MM.1S (cell line): ENCODE data around the gene ZNF277.

Source experiments
- DNase-seq: peaks from one replicate; pipeline ENCODE4 v3.0.0-alpha.2; 2015
- H2AFZ ChIP-seq: fragments of 300-600 bp; sonication (generic); 2 replicates; pipeline ENCODE4 v1.6.0; 2016; ENCODE audit warnings: antibody characterized with exemption, low read length
- H3F3A ChIP-seq: fragments of 300-600 bp; sonication (generic); 2 replicates; pipeline ENCODE4 v1.6.1; 2016; ENCODE audit warnings: mild to moderate bottlenecking, antibody characterized with exemption, low read length, moderate library complexity, mixed read lengths; ENCODE audit not compliant: insufficient read depth
- H3K27ac ChIP-seq: fragments of 300-600 bp; sonication (generic); 2 replicates; pipeline ENCODE4 v1.5.1; 2016; ENCODE audit warnings: mild to moderate bottlenecking, low read length
- H3K27me3 ChIP-seq: fragments of 300-600 bp; sonication (generic); replicated peaks from 2 replicates; pipeline ENCODE4 v1.6.0; 2016; ENCODE audit warnings: low read length; ENCODE audit not compliant: insufficient read depth
- H3K36me3 ChIP-seq: fragments of 300-600 bp; sonication (generic); replicated peaks from 2 replicates; pipeline ENCODE4 v1.6.1; 2016; ENCODE audit warnings: mild to moderate bottlenecking, low read length, mixed read lengths; ENCODE audit not compliant: insufficient read depth
- H3K4me1 ChIP-seq: fragments of 300-600 bp; sonication (generic); 2 replicates; pipeline ENCODE4 v1.6.1; 2016; ENCODE audit warnings: low read length, mixed read lengths
- H3K4me2 ChIP-seq: fragments of 300-600 bp; sonication (generic); 2 replicates; pipeline ENCODE4 v1.6.0; 2016; ENCODE audit warnings: low read depth, low read length
- H3K4me3 ChIP-seq: fragments of 300-600 bp; sonication (generic); 2 replicates; pipeline ENCODE4 v1.5.1; 2016; ENCODE audit warnings: low read length, mixed read lengths
- H3K79me2 ChIP-seq: fragments of 300-600 bp; sonication (generic); 2 replicates; pipeline ENCODE4 v1.6.1; 2016; ENCODE audit warnings: mixed run types, low read length, mixed read lengths
- H3K9ac ChIP-seq: fragments of 300-600 bp; sonication (generic); 2 replicates; pipeline ENCODE4 v1.6.1; 2016; ENCODE audit warnings: low read length, mixed read lengths
- H3K9me2 ChIP-seq: fragments of 300-600 bp; sonication (generic); replicated peaks from 2 replicates; pipeline ENCODE4 v1.6.1; 2016; ENCODE audit warnings: mild to moderate bottlenecking, low read length, mixed read lengths; ENCODE audit not compliant: insufficient read depth
- H3K9me3 ChIP-seq: fragments of 300-600 bp; sonication (generic); replicated peaks from 2 replicates; pipeline ENCODE4 v1.6.1; 2016; ENCODE audit warnings: mild to moderate bottlenecking, low read length, mixed read lengths; ENCODE audit not compliant: insufficient read depth
- H4K20me1 ChIP-seq: fragments of 300-600 bp; sonication (generic); 2 replicates; pipeline ENCODE4 v1.6.1; 2016; ENCODE audit warnings: mild to moderate bottlenecking, low read length, moderate library complexity, mixed read lengths; ENCODE audit not compliant: insufficient read depth
- CTCF ChIP-seq: fragments of 300-600 bp; sonication (generic); IDR thresholded peaks from 2 replicates; pipeline ENCODE4 v1.5.1; 2016; ENCODE audit warnings: antibody characterized with exemption, low read length, mixed read lengths
- EZH2 ChIP-seq: fragments of 300-600 bp; sonication (generic); optimal IDR thresholded peaks from 2 replicates; pipeline ENCODE3; 2017; ENCODE audit warnings: low read depth, mild to moderate bottlenecking, antibody characterized with exemption, low read length, mixed read lengths
- EZH2phosphoT487 ChIP-seq: fragments of 300-600 bp; sonication (generic); IDR thresholded peaks from 2 replicates; pipeline ENCODE4 v1.6.1; 2018; ENCODE audit warnings: antibody characterized with exemption, low read length

ZNF277 gene

DNA sequence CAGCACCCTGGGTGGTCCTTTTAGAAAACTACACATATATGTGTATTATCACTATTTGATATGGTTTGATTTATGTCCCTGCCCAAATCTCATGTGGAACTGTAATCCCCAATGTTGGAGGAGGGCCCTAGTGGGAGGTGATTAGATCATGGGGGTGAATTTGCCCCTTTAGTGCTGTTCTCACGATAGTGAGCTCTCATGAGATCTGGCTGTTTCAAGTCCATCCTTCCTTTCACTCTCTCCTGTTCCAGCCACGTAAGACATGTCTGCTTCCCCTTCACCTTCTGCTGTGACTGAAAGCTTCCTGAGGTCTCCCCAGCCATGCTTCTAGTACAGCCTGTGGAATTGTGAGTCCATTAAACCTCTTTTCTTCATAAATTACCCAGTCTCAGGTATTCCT, 37.6 kb upstream of the ZNF277 start:
- Histone ChIP-seq H3K9me2 (no peaks in the 10 kb centered on the region), H3K9ac (no peak overlapping the region), H3K27ac (no peak overlapping the region), H3K79me2 (peaks cover 94% of the 10 kb centered on the region), H3K27me3 (no peaks in the 10 kb centered on the region), H3K9me3 (no peaks in the 10 kb centered on the region), H3K36me3 (no peaks in the 10 kb centered on the region), H3K4me1 (no peaks in the 10 kb centered on the region), H4K20me1 (no peaks in the 10 kb centered on the region), H3F3A (no peaks in the 10 kb centered on the region), H3K4me2 (no peak overlapping the region), H3K4me3 (no peak overlapping the region), H2AFZ (no peak overlapping the region)
- no peak for TF ChIP-seq EZH2phosphoT487
- no peak for DNase-seq

DNA sequence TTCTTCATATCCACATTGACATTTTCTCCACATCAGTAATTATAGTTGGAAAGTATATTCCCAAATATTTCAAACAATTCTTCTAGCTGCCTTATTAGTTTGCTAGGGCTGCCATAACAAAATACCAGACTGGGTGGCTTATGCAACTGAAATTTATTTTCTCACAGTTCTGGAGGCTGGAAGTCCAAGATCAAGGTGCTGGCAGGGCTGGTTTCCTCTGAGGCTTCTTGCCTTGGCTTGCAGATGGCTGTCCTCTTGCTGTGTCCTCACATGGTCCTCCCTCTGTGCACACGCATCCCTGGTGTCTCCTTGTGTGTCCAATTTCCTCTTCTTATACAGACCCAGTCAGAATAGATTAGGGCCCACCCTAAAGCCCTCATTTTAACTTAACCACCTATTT, 34.8 kb upstream of the ZNF277 start:
- DNase-seq, result no peak
- H3K9me3 ChIP-seq, result no peaks in the 10 kb centered on the region
- H3K27ac ChIP-seq, result no peak overlapping the region
- H3K9me2 ChIP-seq, result no peaks in the 10 kb centered on the region
- no peak overlapping the region for H3K4me2 ChIP-seq
- no peaks in the 10 kb centered on the region for H3F3A ChIP-seq
- no peaks in the 10 kb centered on the region for H3K4me1 ChIP-seq
- no peaks in the 10 kb centered on the region for H3K36me3 ChIP-seq
- peaks cover 92% of the 10 kb centered on the region for H3K79me2 ChIP-seq
- no peak overlapping the region for H3K9ac ChIP-seq
- no peak overlapping the region for H2AFZ ChIP-seq
- no peaks in the 10 kb centered on the region for H3K27me3 ChIP-seq
- no peaks in the 10 kb centered on the region for H4K20me1 ChIP-seq
- no peak for TF ChIP-seq EZH2phosphoT487
- no peak for TF ChIP-seq CTCF
- TF ChIP-seq EZH2, result no peak
- no peak overlapping the region for H3K4me3 ChIP-seq

DNA sequence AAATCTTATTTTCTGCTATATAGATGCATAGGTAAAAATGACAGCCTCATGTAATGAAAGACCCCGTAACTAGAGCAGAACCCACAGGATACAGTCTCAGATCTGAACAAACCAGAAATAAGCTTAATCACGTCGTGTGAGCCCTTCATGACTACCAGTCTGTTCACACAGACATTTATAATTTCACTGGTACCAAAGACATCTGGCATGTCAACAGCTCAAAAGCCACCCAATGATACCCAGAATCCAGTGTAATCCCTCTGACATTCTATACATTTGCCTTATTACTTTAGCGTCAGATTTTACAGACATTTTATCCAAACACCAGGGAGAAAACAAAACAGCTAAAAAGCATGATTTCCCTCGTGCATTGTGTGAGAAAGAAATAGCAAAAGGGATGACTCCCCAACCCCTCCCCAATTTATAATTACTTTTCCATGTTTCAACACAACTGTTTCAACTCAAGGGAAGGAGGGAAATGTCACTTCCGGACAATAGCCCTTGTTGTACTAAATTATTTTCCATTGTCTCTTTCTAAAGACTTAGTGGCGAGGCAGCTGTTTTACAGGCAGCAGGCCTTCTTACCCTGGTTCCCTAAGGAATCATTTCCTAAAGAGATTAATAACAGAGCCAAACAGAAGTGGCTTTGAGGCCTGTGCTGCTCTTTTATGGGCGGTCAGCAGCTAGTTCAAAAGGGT, 33.5 kb upstream of the ZNF277 start:
- H3K79me2 ChIP-seq, result peaks cover 94% of the 10 kb centered on the region
- no peak for DNase-seq

More for the DNA sequence above, 33.5 kb upstream of the ZNF277 start:
- H2AFZ ChIP-seq, result no peak overlapping the region
- no peaks in the 10 kb centered on the region for H4K20me1 ChIP-seq
- TF ChIP-seq CTCF (no peak), EZH2 (no peak), EZH2phosphoT487 (no peak)
- no peak overlapping the region for H3K9ac ChIP-seq
- H3K4me2 ChIP-seq, result no peak overlapping the region
- no peaks in the 10 kb centered on the region for H3K4me1 ChIP-seq
- H3K9me3 ChIP-seq, result no peaks in the 10 kb centered on the region
- H3F3A ChIP-seq, result no peaks in the 10 kb centered on the region
- no peaks in the 10 kb centered on the region for H3K9me2 ChIP-seq
- H3K36me3 ChIP-seq, result no peaks in the 10 kb centered on the region
- H3K4me3 ChIP-seq, result no peak overlapping the region
- H3K27ac ChIP-seq, result no peak overlapping the region
- no peaks in the 10 kb centered on the region for H3K27me3 ChIP-seq
